K562 (cell line): ENCODE results near the gene PATJ. TPM values are rescaled to one million over a fixed set of nuclear protein-coding genes. Genes with fewer than 3 reads are reported as not detected.

Experiments used
- ATAC-seq: fragments of 200-7000 bp; cut with Tn5 transposase; 3 replicates; pipeline ENCODE4 v1.9.1; 2020; ENCODE audit warnings: moderate library complexity
- BruUV-seq: library from RNA; stranded (reverse); fragments of 400-500 nt; replicated peaks from 2 replicates; lab custom pipeline; 2021; lab: Mats Ljungman, UMichigan
- CTCF ChIA-PET: fragments of 300-600 bp; formaldehyde crosslinking; extraction: SDS; loops from one replicate; lab custom pipeline; 2021; ENCODE audit warnings: low intra/inter-chr PET ratio; lab: Yijun Ruan, JAX
- POLR2A ChIA-PET: fragments of 300-600, 350-650 bp; sonication (Branson Sonifier 250); formaldehyde crosslinking; extraction: SDS; loops from one replicate; lab custom pipeline; 2021; ENCODE audit warnings: antibody characterized with exemption, inconsistent platforms; lab: Yijun Ruan, JAX
- DNase-seq, 4 experiments: peaks; one replicate each; pipeline versions ENCODE4 v3.0.0 to v3.0.0-alpha.2; 2011 to 2018; ENCODE audit warnings: low spot score in 3 of 4, mixed read lengths in 3 of 4; ENCODE audit errors: extremely low read depth in 1 of 4
- FAIRE-seq: peaks from 2 replicates; lab custom pipeline; 2011; peaks lifted over from hg19 to GRCh38; lab: Jason Lieb, UNC
- H2AFZ ChIP-seq: 2 replicates; pipeline ENCODE4 v1.6.0; 2011; ENCODE audit warnings: low read depth, low read length, control low read depth, inconsistent platforms
- H3K27ac ChIP-seq: fragments of 200-600 bp; 3 replicates; pipeline ENCODE4 v1.8.0; 2011; ENCODE audit warnings: low read depth, mild to moderate bottlenecking, control low read depth, inconsistent platforms, low read length, moderate library complexity, mixed read lengths; ENCODE audit errors: extremely low read depth
- H3K27me3 ChIP-seq, 2 experiments: fragments of 300-600 bp in 1 of 2; 2 replicates in 1 of 2; 3 replicates in 1 of 2; pipeline versions ENCODE4 v1.6.0 to v1.8.0; 2011; ENCODE audit warnings: inconsistent platforms in 2 of 2, low read length in 2 of 2, mild to moderate bottlenecking in 1 of 2, mixed read lengths in 1 of 2, moderate library complexity in 1 of 2; ENCODE audit not compliant: control insufficient read depth in 2 of 2, insufficient read depth in 2 of 2
- H3K36me3 ChIP-seq: fragments of 300-600 bp; 3 replicates; pipeline ENCODE4 v1.8.0; 2011; ENCODE audit warnings: mild to moderate bottlenecking, low read length, inconsistent platforms; ENCODE audit not compliant: control insufficient read depth, insufficient read depth
- H3K4me1 ChIP-seq, 2 experiments: fragments of 200-600 bp in 1 of 2; replicated peaks in 1 of 2; 2 replicates in 1 of 2; 3 replicates in 1 of 2; pipeline versions ENCODE4 v1.5.1 to v1.8.0; 2011; ENCODE audit warnings: inconsistent platforms in 2 of 2, low read length in 2 of 2, mild to moderate bottlenecking in 1 of 2, mixed read lengths in 1 of 2, moderate library complexity in 1 of 2; ENCODE audit not compliant: control insufficient read depth in 2 of 2, insufficient read depth in 2 of 2
- H3K4me2 ChIP-seq: 2 replicates; pipeline ENCODE4 v1.6.1; 2011; ENCODE audit warnings: low read length, control low read depth, inconsistent platforms, mixed read lengths; ENCODE audit not compliant: insufficient read depth
- H3K4me3 ChIP-seq: fragments of 200-600 bp; sonication (generic), shearing (Covaris generic); 2 replicates; pipeline ENCODE4 v1.5.1; 2016; ENCODE audit warnings: control low read depth, inconsistent platforms
- H3K79me2 ChIP-seq: fragments of 200-600 bp; 3 replicates; pipeline ENCODE4 v1.8.0; 2011; ENCODE audit warnings: low read length, inconsistent platforms; ENCODE audit not compliant: control insufficient read depth, insufficient read depth
- H3K9ac ChIP-seq, 2 experiments: 2 replicates each; pipeline versions ENCODE4 v1.6.0 to v1.6.1; 2011; ENCODE audit warnings: low read depth in 2 of 2, low read length in 2 of 2, control low read depth in 1 of 2, inconsistent platforms in 1 of 2, mild to moderate bottlenecking in 1 of 2, mixed read lengths in 1 of 2; ENCODE audit not compliant: insufficient read depth in 1 of 2
- H3K9me1 ChIP-seq: one replicate; pipeline ENCODE4 v1.6.0; 2011; ENCODE audit warnings: inconsistent platforms, mild to moderate bottlenecking, low read length, moderate library complexity; ENCODE audit not compliant: control insufficient read depth, insufficient read depth
- H3K9me3 ChIP-seq: replicated peaks from 2 replicates; pipeline ENCODE4 v1.5.1; 2011; ENCODE audit warnings: low read depth, low read length, inconsistent platforms; ENCODE audit not compliant: control insufficient read depth, insufficient read depth
- H4K20me1 ChIP-seq: replicated peaks from 2 replicates; pipeline ENCODE4 v1.6.1; 2011; ENCODE audit warnings: low read length, inconsistent platforms, mixed read lengths; ENCODE audit not compliant: control insufficient read depth, insufficient read depth
- FOSL1 ChIP-seq: fragments of 200-800 bp; sonication (Bioruptor generic); conservative IDR thresholded peaks from 2 replicates; pipeline ENCODE4 v1.6.1; 2016; ENCODE audit warnings: missing genetic modification characterization, missing compliant biosample characterization
- FOXM1 ChIP-seq, 2 experiments: fragments of 450-650 bp in 1 of 2; sonication (generic) in 1 of 2; formaldehyde crosslinking in 1 of 2; IDR thresholded peaks; 2 replicates each; pipeline versions ENCODE4 v1.6.1 to v1.9.0; 2017 to 2022; ENCODE audit warnings: low read depth in 2 of 2, mild to moderate bottlenecking in 2 of 2, missing genetic modification reagents in 1 of 2, moderate library complexity in 1 of 2
- NEUROD1 ChIP-seq: fragments of 150-350 bp; IDR thresholded peaks from 2 replicates; pipeline ENCODE4 v1.6.1; 2014; ENCODE audit warnings: borderline replicate concordance, low read length, low read depth; ENCODE audit not compliant: partially characterized antibody
- PHF21A ChIP-seq: fragments of 450-650 bp; IDR thresholded peaks from 2 replicates; pipeline ENCODE4 v1.6.1; 2017; ENCODE audit warnings: low read depth, borderline replicate concordance
- WGBS: fragments of 100-300 bp; shearing (Covaris generic); methylation state at CpG from one replicate; pipeline ENCODE4 v1.1.6; 2016; ENCODE audit warnings: low coverage, mixed read lengths; ENCODE audit not compliant: insufficient coverage; ENCODE audit errors: missing lambda C conversion rate; 5-methylcytosine and 5-hydroxymethylcytosine counted together
- in situ Hi-C: fragments of 300-500 bp; cut with MboI; formaldehyde crosslinking; loops from 4 replicates; pipeline ENCODE4 v1.15.0; 2018; ENCODE audit warnings: inconsistent platforms, mixed read lengths
- intact Hi-C: fragments of 100-400 bp; cut with micrococcal nuclease; formaldehyde crosslinking; loops from 2 replicates; pipeline ENCODE4 v1.14.2; 2022
- polyA plus RNA-seq, 8 experiments: library from polyadenylated mRNA; depleted of rRNA in 4 of 8; stranded (reverse) in 5 of 8; unstranded in 3 of 8; fragments of >200 nt; fragmentation: Nextera tagmentation in 2 of 8; fragmentation: Illumina TruSeq in 1 of 8; extraction: Ambion mirVana in 2 of 8; extraction: Trizol in 1 of 8; gene quantifications; 2 replicates each; pipeline versions ENCODE4 v1.2.1 to v1.2.3, GENCODE V29; 2011 to 2014; ENCODE audit warnings: inconsistent platforms in 1 of 8, missing spikeins in 1 of 8
- total RNA-seq, 7 experiments: library from RNA; depleted of rRNA in 6 of 7; stranded (reverse); fragments of >200 nt in 6 of 7; fragmentation: Illumina TruSeq in 2 of 7; extraction: Trizol in 2 of 7; gene quantifications; 2 replicates each; pipeline versions ENCODE4 v1.2.1 to v1.2.3, GENCODE V29; 2011 to 2021; ENCODE audit warnings: low replicate concordance in 1 of 7
- TF ChIP-seq, protein P1 (sequence below): fragments of 450-650 bp; formaldehyde crosslinking; IDR thresholded peaks from 2 replicates; pipeline ENCODE4 v1.4.0; 2022; ENCODE audit warnings: missing genetic modification characterization
- TF ChIP-seq, protein P2 (sequence below): fragments of 250-450 bp; sonication (Bioruptor Pico); IDR thresholded peaks from 2 replicates; pipeline ENCODE4 v1.5.0; 2021

The PATJ gene
- total and polyA plus RNA-seq, 9 of the 15 experiments (the other 6 are each of a cell fraction or from before 2014, with no cell fraction given) = 0.22 TPM; not detected in 8

DNA sequence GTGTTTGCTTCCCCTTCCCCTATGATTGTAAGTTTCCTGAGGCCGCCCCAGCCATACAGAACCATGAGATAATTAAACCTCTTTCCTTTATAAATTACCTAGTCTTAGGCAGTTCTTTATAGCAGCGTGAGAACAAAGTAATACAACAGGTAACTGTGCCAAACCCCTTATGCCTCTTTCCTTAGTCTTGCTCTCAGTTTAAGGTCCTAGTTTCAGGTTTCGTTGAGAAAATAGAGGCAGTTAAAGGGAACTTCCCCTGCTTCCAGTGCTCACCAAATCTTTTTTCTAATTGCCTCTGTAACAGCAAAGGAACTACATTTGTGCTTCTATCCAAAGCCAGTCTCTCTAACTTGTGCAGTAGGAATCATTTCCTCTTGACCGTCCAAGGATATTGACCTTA lies 164.8 kb downstream of the PATJ start:
- TF ChIP-seq, protein P1, sequence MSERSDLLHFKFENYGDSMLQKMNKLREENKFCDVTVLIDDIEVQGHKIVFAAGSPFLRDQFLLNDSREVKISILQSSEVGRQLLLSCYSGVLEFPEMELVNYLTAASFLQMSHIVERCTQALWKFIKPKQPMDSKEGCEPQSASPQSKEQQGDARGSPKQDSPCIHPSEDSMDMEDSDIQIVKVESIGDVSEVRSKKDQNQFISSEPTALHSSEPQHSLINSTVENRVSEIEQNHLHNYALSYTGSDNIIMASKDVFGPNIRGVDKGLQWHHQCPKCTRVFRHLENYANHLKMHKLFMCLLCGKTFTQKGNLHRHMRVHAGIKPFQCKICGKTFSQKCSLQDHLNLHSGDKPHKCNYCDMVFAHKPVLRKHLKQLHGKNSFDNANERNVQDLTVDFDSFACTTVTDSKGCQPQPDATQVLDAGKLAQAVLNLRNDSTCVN (CRISPR knock-in tag) = no peak
- TF ChIP-seq FOSL1 (tag) (no peak), NEUROD1 (no peak), FOXM1 (IDR thresholded peaks at IDR 0.05; ENCODE audit: low read depth) (no peak), FOXM1 (CRISPR knock-in tag; IDR thresholded peaks at IDR 0.05; ENCODE audit: low read depth) (no peak), PHF21A (no peak)
- TF ChIP-seq, protein P2, sequence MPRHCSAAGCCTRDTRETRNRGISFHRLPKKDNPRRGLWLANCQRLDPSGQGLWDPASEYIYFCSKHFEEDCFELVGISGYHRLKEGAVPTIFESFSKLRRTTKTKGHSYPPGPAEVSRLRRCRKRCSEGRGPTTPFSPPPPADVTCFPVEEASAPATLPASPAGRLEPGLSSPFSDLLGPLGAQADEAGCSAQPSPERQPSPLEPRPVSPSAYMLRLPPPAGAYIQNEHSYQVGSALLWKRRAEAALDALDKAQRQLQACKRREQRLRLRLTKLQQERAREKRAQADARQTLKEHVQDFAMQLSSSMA = no peak
- TF ChIP-seq, all 486 proteins: peak for 0
- no peaks in the 10 kb centered on the region for H3K79me2 ChIP-seq
- no peaks in the 10 kb centered on the region for H3K4me1 ChIP-seq
- H3K27me3 ChIP-seq = peaks cover 0 to 8% of the 10 kb centered on the region in 2 experiments; a peak in 3 of 5 replicates
- H3K4me2 ChIP-seq = no peak overlapping the region
- no peak overlapping the region for H3K4me3 ChIP-seq
- H3K9me1 ChIP-seq = no peaks in the 10 kb centered on the region
- WGBS = 2% methylated on average over 4 of the region's 4 CpGs
- H4K20me1 ChIP-seq = no peaks in the 10 kb centered on the region
- DNase-seq = no peak
- no peak overlapping the region for H3K27ac ChIP-seq
- ChIA-PET POLR2A (no interaction called here), CTCF (no interaction called here)
- in situ Hi-C loops = no loop called here
- no peak overlapping the region for H3K9ac ChIP-seq
- intact Hi-C loops = no loop called here
- no peak for ATAC-seq
- H2AFZ ChIP-seq = no peak overlapping the region
- no peaks in the 10 kb centered on the region for H3K36me3 ChIP-seq
- no peaks in the 10 kb centered on the region for H3K9me3 ChIP-seq
- no TSS peak for BruUV-seq
- no peak for FAIRE-seq
